ENCODE measurements around the gene HIBCH.

Gene HIBCH

DNA sequence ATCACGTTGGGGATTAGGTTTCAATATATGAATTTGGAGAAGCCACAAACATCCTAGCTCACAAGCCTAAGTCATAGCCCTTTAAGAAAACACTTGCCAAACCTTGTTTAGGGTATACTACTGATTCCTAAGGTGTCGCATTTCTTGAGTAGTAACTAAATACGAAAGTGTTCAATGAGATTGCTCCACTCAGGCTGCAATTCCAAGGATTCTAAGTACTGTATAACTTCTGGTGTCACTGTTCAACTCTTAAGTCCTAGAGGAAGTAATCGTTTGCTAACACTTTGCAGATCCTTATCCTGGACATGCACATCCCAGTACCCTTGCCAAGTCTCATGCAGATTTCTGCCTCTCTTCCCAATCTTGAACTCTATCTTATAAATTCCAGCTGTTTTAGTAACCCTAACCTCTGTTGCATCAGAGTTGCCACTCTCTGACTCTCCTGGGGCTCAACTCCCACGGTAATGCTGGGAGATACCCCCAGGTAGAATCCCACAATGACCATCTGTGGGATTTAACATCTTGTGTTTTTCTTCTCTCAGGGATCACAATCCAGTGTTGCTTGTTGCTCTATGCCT, 122.4 kb downstream of the HIBCH start:
- H3K27ac ChIP-seq, result no peak overlapping the region
- TF ChIP-seq CTCF (conservative IDR thresholded peaks at IDR 0.05), result no peak
- TF ChIP-seq ZFX (IDR thresholded peaks at IDR 0.05), result no peak

DNA sequence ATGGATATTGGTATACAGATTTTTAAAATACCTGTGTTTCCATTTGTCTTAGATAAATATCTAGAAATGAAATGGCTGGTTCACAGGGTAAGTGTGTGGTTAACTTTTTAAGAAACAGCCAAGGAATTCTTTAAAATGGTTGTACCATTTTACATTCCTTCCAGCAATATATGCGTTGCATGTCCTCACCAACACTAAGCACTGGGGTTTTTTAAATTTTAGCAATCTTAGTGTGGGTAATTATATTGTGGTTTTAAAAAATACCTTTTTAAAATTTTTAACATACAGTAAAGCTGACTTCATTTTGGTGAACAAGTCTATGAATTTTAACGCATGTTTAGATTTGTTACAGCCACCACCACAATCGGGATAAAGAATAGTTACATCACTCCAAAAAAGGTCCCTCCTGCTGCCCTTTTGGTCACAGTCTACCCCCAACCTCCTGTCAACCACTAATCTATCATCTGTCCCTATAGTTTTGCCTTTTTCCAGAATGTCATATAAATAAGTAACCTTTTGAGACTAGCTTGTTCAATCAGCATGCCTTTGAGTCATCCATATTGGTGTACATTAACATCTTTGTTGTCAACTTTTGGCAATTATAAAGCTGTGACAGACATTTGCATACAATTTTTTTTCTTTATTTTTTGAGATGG, 129.0 kb downstream of the HIBCH start:
- H3K27ac ChIP-seq, result no peak overlapping the region
- TF ChIP-seq ZFX (IDR thresholded peaks at IDR 0.05) (no peak), CTCF (conservative IDR thresholded peaks at IDR 0.05) (no peak)

- no peak for TF ChIP-seq CTCF (conservative IDR thresholded peaks at IDR 0.05)
- no peak for TF ChIP-seq ZFX (IDR thresholded peaks at IDR 0.05)
- H3K27ac ChIP-seq, result no peak overlapping the region
These were observed 131.3 kb downstream of the HIBCH start for GRCh38 chr2:190188289-190188688.

GRCh38 chr2:190186238-190186637, 133.4 kb downstream of the HIBCH start:
- TF ChIP-seq ZFX (IDR thresholded peaks at IDR 0.05) (no peak), CTCF (conservative IDR thresholded peaks at IDR 0.05) (no peak)
- no peak overlapping the region for H3K27ac ChIP-seq

DNA sequence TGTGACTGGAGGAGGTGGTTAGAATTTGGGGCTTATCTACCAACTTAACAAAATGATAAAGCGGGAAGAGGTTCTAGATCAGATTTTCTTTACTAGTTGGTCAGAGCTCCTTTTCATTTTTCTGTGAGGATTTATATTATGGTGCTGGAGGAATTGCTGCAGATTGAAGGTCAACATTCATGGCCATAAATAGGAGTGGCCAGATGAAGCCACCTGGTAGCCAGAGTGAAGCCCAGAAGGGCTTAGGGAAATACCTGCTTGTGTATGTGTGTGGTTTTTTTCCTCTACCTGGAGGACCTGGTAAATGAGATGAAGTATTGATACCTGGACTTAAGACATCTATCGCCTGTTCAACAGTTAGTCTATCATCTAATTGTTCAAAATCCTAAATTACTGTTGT, 134.2 kb downstream of the HIBCH start:
- H3K27ac ChIP-seq, result no peak overlapping the region
- TF ChIP-seq ZFX (IDR thresholded peaks at IDR 0.05), result no peak
- TF ChIP-seq CTCF (conservative IDR thresholded peaks at IDR 0.05), result no peak

DNA sequence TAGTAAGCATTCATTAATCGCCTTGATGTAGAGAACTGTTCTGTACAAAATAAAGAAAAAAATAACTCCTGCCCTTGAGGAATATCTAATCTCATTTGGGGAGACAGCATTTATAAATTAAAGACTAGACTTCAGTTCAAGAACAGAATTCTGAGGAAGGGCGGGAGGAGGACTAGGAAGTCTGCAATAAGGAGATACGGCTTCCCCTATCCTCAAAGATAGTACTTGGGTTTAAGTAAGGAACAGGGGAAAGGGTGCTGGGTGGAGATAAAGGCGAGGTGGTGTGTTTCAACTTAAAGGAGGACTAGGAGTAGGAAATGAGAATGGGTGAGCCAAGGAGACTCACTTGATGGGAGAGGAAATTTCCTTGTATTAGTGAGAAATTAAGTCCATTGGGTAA, 135.2 kb downstream of the HIBCH start:
- TF ChIP-seq ZFX (IDR thresholded peaks at IDR 0.05), result no peak
- no peak for TF ChIP-seq CTCF (conservative IDR thresholded peaks at IDR 0.05)
- no peak overlapping the region for H3K27ac ChIP-seq

GRCh38 chr2:190183539-190183938, 136.1 kb downstream of the HIBCH start:
- no peak overlapping the region for H3K27ac ChIP-seq
- TF ChIP-seq ZFX (IDR thresholded peaks at IDR 0.05) (no peak), CTCF (conservative IDR thresholded peaks at IDR 0.05) (0 out of 2 replicates have a peak, but pooled peaks have one; percentile 7)
